KOPT-K1 (cell line): ENCODE results near the gene SAP130.

Experiments used
- H3K27ac ChIP-seq: fragments of 200-600 bp; sonication (generic); 2 replicates; pipeline ENCODE4 v1.5.1; 2016; ENCODE audit warnings: antibody characterized with exemption, mild to moderate bottlenecking, low read depth, low read length; ENCODE audit not compliant: poor library complexity, severe bottlenecking
- H3K36me3 ChIP-seq: fragments of 200-600 bp; sonication (generic); 2 replicates; pipeline ENCODE4 v1.5.1; 2017; ENCODE audit warnings: antibody characterized with exemption, mild to moderate bottlenecking, low read length, moderate library complexity; ENCODE audit not compliant: insufficient read depth
- H3K9me3 ChIP-seq: fragments of 200-600 bp; sonication (generic); 2 replicates; pipeline ENCODE4 v1.5.1; 2017; ENCODE audit warnings: antibody characterized with exemption, low read length, mild to moderate bottlenecking; ENCODE audit not compliant: insufficient read depth, poor library complexity, severe bottlenecking

SAP130 gene

DNA sequence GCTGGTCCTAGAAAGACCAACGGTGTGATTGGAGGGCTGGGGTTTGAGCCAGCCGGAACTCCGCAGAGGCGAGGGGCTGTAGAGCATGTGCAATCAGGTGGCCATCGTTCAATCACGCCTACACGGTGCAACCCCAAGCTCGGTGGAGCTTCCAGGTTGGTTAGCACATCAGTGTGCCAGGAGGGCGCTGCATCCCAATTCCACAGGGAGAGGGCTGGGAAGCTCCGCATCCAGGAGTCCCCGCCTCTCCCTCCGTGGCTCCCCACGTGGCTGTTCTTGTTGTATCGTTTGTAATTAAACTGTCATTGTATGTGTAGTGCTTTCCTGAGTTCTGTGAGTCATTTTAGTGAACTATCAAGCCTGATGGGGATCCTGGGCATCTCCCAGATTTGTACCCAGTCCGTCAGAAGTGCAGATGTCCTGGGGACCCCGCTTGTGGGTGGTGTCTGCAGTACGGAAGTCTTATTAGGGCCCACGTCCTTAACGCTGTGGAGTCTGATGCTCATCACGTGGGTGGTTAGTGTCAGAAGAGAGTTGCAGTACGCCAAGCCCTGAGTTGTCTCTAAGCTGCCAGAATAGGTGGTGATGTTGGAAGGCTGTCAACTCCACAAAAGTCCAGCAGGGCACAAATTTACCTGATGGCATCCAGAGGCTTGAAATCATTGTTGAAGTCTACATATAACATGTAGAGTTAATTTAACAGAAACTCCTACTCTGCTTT is 121.5 kb downstream of the SAP130 start:
- Histone ChIP-seq H3K27ac (no peak overlapping the region), H3K9me3 (no peaks in the 10 kb centered on the region), H3K36me3 (no peaks in the 10 kb centered on the region)

DNA sequence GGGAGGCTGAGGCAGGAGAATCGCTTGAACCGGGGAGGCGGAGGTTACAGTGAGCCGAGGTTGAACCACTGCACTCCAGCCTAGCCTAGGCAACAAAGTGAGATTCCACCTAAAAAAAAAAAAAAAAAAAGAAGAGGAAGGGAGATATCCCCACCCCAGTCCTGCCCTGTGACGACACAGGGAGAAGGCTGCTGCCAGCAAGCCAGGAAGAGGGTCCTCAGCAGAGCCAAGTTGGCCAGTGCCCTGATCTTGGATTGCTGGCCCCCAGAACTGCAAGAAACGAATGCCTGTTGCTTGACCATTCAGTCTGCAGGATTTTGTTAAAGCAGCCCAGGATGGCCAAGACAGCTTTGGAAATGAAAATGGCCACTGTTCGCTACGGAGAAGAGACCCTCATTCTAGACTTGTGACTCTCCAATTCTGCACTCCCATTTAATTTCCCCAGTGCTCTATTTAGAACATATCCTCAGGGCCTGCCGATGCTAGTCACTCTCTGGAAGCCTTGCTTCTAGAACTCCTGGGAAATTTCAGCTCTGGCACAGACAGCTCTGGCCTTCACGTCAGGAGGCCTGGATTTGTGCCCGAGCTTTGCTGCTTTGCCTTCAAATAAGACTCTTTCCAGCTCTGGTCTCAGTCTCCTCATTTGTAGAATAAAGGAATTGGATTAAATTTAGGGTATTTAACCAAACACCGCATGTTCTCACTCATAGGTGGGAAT is 126.4 kb downstream of the SAP130 start:
- Histone ChIP-seq H3K9me3 (no peaks in the 10 kb centered on the region), H3K36me3 (no peaks in the 10 kb centered on the region), H3K27ac (no peak overlapping the region)

DNA sequence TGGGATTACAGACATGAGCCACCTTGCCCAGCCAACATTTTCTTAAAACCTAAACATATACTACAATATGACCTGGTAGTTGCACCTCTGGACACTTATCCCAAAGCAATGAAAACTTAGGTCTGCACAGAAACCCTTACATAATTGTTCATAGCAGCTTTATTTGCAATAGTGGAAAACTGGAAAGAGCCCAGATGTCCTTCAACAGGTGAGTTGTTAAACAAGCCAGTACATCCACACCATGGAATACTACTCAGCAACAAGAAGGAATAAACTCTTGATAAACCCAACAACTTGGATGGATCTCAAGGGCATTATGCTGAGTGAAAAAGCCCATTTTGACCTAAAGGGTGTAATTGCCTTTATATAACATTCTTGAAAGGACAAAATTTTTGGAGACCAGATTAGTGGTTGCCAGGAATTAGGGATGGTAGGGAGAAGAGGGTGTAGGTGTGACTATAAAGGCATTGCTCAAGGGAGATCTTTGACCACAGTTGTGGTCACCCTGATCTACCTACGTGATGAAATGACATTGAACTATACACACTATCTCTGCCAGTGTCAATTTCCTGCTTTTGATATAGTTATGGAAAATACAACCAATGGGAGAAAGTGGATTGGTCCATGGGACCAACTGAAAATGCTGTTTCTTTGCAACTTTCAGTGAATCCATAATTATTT is 130.2 kb downstream of the SAP130 start:
- H3K36me3 ChIP-seq, result no peaks in the 10 kb centered on the region
- no peak overlapping the region for H3K27ac ChIP-seq
- H3K9me3 ChIP-seq, result no peaks in the 10 kb centered on the region

DNA sequence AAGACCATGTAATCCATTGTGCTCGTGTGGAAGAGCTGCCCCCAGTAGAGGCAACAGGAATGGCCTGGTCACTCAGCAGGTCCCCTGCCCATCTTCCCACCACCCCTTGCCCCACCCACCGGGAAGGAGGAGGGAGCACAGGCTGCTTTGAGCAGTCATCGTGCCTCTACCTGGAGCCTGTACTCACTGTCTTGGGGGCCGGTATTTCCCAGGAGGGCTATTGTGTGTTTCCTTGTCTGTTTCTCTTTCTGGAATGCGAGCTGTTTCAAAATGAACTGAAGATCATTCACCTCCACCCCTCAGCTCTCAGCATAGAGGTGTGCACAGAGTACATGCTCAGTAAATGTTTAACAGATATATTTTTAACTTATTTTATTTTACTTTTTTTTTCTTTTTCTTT is 134.4 kb downstream of the SAP130 start:
- Histone ChIP-seq H3K9me3 (no peaks in the 10 kb centered on the region), H3K27ac (no peak overlapping the region), H3K36me3 (no peaks in the 10 kb centered on the region)

DNA sequence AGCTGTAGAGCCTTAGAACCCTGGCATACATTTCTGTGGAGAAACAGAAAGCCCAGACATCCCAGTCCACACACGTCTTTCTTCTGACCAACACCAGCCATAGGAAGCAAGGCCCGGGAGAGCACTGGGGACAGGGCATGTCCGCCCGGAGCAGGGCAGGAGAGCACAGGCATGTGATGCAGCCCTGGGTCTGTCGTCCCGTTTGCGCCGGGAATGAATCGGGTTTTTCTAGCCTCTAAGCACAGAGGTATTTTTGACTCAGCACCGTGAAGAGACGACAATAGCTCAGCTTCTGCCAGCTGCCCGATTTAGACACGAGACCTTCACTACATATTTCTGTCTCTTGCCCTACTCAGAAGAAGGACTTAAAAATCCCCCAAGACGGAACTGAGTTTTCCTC is 134.8 kb downstream of the SAP130 start:
- Histone ChIP-seq H3K9me3 (no peaks in the 10 kb centered on the region), H3K36me3 (no peaks in the 10 kb centered on the region), H3K27ac (no peak overlapping the region)

DNA sequence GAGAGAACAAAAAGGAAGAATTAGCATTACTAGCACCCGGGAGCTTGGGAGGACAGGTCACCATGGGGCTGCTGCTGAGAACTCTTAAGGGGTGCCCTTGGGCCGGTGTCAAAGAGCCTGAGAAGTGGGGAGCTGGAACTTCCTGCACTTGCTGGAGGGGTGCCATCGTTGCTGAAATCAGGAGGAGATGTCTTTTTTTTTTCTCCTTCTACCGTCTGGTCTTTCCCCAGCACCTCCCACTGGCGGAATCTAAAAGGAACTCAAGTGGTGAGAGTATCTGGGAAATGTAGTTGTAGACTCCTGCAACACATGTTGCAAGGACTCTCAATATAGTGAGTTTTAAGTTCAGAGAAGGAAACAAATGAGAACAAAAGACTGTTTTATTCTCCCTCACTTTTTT is 136.0 kb downstream of the SAP130 start:
- no peak overlapping the region for H3K27ac ChIP-seq
- H3K36me3 ChIP-seq, result no peaks in the 10 kb centered on the region
- no peaks in the 10 kb centered on the region for H3K9me3 ChIP-seq
